GM12865 (cell line): Measurements from ENCODE around the gene DLG4.

Experiments used
- DNase-seq: peaks from one replicate; pipeline ENCODE4 v3.0.0; 2010; ENCODE audit warnings: low read depth
- H3K4me3 ChIP-seq: 2 replicates; pipeline ENCODE4 v1.5.1; 2011; ENCODE audit warnings: mild to moderate bottlenecking, low read depth, low read length, control low read depth
- TF ChIP-seq, protein P1 (sequence below): IDR thresholded peaks from 2 replicates; pipeline ENCODE4 v1.5.1; 2011; ENCODE audit warnings: low read length, control low read depth, low read depth, inconsistent platforms; ENCODE audit not compliant: insufficient read depth; ENCODE audit errors: missing control alignments

DLG4 gene

DNA sequence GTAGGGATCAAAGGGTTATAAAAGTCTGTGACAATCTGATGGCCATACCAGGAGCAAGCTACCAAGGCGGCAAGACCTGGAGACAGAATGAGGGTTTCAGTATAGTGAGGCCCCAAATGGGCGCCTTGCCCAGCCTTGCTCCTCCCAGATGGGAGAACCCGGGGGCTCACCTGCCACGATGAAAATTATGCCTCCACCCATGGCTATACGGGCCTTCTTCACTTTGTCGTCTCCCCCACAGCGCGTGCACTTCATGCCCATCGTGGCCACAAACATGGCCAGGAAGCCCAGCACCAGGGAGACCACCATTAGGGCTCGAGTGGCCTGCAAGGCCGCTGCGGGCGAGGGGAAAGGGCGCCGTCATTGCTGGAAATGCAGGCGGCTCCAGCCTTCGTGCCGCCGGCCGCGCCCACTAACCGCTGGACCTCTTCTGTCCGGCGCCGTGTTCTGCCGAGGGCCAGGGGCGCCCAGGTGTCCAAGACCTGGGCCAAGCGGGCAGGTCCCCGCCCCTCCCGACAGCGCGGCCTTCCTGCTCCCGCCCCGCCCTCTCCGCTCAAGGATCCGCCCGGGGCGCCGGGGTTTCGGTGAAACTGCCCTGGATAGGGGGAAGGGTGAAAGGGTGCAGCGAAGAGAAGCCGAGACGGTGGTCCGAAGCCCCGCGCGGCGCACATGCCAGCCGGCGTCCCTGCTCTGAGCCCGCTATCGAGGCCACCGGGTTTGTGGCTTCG is 41.2 kb upstream of the DLG4 start:
- peak; percentile 50 for DNase-seq
- TF ChIP-seq, protein P1, sequence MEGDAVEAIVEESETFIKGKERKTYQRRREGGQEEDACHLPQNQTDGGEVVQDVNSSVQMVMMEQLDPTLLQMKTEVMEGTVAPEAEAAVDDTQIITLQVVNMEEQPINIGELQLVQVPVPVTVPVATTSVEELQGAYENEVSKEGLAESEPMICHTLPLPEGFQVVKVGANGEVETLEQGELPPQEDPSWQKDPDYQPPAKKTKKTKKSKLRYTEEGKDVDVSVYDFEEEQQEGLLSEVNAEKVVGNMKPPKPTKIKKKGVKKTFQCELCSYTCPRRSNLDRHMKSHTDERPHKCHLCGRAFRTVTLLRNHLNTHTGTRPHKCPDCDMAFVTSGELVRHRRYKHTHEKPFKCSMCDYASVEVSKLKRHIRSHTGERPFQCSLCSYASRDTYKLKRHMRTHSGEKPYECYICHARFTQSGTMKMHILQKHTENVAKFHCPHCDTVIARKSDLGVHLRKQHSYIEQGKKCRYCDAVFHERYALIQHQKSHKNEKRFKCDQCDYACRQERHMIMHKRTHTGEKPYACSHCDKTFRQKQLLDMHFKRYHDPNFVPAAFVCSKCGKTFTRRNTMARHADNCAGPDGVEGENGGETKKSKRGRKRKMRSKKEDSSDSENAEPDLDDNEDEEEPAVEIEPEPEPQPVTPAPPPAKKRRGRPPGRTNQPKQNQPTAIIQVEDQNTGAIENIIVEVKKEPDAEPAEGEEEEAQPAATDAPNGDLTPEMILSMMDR, result no peak
- peak overlapping the region; percentile 57 for H3K4me3 ChIP-seq

DNA sequence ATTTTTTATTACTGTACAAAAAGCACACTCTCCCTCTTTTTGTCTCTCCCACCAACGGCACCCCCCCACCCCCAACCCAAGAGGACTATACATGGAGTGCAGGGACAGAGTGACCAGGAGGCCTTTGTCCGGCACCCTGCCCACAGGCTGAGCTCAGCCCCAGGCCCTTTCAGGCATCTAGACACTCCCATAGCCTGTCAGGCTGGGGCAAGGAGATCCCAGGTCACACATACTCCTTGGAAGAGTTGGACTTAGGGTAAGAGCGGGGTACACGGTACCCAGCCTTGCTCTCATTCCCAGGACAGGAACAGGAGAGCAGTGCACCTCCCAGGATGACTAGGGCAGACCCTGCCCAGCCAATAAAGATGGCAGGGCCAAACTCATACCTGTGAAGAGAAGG is 40.5 kb upstream of the DLG4 start:
- H3K4me3 ChIP-seq, result no peak overlapping the region
- no peak for DNase-seq
- TF ChIP-seq, protein P1, result no peak

DNA sequence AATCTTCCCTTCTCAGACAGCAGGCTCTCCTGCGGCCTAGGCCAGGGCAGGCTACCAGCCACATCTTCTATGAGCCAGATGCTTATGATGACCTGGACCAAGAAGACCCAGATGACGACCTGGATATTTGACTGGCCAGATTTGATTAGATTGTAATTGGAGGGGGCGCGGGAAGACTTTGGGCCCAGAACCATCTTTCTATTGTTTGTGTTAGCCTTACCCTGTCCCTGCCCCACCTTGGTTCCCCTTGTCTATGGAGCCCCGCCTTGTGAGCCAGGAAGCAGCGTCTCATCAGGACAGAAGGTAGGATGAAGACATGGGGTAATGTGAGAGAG is 39.9 kb upstream of the DLG4 start:
- H3K4me3 ChIP-seq, result no peak overlapping the region
- no peak for DNase-seq
- TF ChIP-seq, protein P1, result no peak

DNA sequence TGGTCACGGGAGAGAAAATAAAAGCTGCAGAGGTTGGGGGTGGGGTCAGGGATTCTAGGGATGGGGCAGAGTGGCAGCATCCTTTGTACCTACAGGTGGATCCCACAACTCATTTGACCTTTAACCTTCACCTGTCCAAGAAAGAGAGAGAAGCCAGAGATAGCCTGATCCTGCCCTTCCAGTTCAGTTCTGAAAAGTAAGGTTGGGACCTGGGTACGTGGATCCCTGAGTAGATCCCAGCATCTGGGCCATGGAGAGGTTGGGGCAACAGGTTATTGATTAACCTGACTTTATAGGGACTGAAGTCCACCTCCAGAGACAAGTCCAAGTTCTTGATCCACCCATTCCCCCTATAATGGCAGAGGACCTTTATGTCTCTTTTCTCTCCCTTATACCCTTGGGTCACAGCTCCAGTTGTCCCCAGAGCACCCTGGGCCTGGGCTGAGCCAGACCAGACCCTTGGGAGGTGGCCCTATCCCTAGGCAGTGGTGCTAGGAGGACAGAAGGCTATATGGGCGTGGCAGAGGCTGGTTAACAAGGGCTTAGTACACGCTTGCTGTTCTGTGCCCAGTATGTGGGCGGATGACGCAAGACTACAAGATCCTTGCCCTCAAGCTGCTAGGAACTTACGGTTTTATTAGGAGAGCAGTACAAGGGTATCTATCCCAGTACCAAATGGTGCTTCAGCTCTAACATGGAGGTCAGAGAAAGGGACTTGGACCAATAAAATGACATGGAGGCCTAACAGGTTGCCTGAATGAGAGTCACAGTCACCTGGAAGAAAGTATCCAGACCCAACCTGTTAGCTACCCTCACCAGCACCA is 39.3 kb upstream of the DLG4 start:
- DNase-seq, result no peak
- no peak overlapping the region for H3K4me3 ChIP-seq
- TF ChIP-seq, protein P1, result no peak

DNA sequence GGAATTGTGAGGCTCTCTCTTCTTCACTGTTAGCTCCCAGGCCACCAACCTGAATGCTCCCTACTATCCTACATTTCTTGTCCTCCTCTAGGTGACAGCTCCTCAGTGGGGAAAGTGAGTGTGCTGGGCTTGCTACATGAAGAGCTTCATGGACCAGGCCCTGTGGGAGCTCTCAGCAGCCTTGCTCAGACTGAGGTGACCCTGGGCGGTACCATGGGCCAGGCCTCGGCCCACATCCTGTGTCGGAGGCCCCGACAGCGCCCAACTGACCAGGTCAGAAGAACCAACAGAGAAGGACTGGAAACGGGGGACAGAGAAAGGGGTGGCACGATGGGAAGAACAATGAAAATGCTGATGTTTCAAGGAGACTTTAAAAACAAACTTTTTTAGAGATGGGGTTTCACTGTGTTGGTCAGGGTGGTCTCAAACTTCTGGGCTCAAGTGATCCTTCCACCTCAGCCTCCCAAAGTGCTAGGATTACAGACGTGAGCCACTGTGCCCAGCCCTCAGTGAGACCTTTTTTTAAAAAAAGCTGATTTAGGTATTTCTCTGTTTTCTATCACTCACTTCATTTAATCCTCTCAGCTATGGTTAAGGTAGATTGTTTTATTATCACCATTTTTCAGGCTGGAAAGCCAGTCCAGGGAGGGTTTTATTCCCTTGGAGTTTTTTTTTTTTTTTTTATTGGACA is 37.3 kb upstream of the DLG4 start:
- TF ChIP-seq, protein P1, result no peak
- no peak overlapping the region for H3K4me3 ChIP-seq
- no peak for DNase-seq

DNA sequence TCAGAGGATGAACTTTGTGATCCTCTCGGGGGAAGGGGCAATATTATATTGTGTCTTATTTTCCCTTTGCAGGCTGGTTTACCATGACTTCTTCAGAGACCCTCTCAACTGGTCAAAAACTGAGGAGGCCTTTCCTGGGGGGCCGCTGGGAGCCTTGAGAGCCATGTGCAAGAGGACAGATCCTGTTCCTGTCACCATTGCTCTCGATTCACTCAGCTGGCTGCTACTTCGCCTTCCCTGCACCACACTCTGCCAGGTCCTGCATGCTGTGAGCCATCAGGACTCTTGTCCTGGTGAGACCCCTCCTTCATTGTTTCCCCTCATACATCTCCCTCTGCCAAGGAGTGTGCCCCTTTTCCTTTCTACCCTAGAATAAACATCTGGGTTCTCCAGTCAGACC is 34.9 kb upstream of the DLG4 start:
- no peak overlapping the region for H3K4me3 ChIP-seq
- DNase-seq, result no peak
- TF ChIP-seq, protein P1, result no peak
